ENCODE data around the gene TMEM203. TPM values are rescaled to one million over a fixed set of nuclear protein-coding genes. Genes with fewer than 3 reads are reported as not detected.

TMEM203 gene
- total RNA-seq, 2 donors from 2014 or later: 35.7 to 43.5 TPM

DNA sequence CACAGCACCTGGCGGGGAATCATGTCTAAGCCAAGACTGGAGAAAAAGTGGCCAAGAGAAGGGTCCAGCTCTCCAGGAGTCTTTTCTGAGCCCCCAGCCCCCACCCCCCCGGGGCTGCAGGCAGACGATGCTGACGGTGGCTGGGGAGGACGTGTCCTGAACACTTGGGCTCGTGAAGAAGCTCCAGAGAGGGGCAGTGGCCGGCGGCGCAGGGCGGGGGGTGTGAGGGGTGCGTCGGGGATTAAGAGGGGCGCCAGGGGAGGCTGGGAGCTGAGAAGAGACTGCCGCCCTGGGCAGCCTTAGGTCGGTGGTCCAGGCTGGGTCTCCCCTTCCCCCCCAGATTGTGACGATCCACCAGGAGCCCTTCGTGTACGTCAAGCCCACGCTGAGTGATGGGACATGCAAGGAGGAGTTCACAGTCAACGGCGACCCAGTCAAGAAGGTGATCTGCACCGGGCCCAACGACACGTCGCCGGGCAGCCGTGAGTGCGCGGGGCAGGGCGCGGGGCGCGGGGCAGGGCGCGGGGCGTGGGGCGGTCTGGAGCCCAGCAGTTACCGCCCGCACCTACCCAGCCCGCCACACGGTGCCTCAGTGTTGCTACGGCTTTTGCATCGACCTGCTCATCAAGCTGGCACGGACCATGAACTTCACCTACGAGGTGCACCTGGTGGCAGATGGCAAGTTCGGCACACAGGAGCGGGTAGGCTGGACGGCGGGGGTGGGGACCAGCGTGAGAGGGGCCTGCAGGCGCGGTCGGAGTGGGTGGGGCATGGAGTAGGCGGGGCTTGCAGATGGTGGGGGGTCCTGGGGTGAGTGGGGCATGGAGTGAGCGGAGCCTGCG is 44.5 kb downstream of the TMEM203 start:
- Histone ChIP-seq H3K4me3 (no peak overlapping the region), H3K9me3 (no peaks in the 10 kb centered on the region), H3K27me3 (peaks cover 82% of the 10 kb centered on the region), H3K36me3 (no peaks in the 10 kb centered on the region), H3K9ac (ENCODE audit: low read depth in 2 of 2, low read length in 2 of 2) (no peak overlapping the region), H3K27ac (no peak overlapping the region), H3K4me1 (peaks cover 16% of the 10 kb centered on the region)
- intact Hi-C loops (cut with DNase I): no loop called here
- DNase-seq: no peak
- TF ChIP-seq, protein P1, sequence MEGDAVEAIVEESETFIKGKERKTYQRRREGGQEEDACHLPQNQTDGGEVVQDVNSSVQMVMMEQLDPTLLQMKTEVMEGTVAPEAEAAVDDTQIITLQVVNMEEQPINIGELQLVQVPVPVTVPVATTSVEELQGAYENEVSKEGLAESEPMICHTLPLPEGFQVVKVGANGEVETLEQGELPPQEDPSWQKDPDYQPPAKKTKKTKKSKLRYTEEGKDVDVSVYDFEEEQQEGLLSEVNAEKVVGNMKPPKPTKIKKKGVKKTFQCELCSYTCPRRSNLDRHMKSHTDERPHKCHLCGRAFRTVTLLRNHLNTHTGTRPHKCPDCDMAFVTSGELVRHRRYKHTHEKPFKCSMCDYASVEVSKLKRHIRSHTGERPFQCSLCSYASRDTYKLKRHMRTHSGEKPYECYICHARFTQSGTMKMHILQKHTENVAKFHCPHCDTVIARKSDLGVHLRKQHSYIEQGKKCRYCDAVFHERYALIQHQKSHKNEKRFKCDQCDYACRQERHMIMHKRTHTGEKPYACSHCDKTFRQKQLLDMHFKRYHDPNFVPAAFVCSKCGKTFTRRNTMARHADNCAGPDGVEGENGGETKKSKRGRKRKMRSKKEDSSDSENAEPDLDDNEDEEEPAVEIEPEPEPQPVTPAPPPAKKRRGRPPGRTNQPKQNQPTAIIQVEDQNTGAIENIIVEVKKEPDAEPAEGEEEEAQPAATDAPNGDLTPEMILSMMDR (IDR thresholded peaks at IDR 0.05): no peak

DNA sequence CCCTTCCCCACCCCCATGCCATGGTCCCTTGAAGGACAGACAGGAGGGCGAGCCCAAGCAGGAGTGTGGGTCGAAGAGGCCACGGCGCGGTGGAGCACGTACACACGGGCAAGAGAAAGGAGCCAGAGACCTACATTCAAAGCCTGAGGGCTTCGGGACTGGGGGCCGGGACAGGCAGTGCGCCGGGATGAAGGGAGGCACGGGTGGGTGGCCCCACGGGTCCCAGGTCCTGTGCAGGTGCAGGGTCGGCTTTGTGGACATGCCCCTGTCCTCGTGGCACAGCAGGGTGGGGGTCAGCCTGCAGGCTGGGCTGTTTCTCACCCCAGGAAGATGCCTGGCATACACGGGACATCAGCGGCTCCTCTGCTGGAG is 45.4 kb downstream of the TMEM203 start:
- peaks cover 16% of the 10 kb centered on the region for H3K4me1 ChIP-seq
- no peaks in the 10 kb centered on the region for H3K9me3 ChIP-seq
- DNase-seq: no peak
- no peak overlapping the region for H3K4me3 ChIP-seq
- no peaks in the 10 kb centered on the region for H3K36me3 ChIP-seq
- no peak overlapping the region for H3K9ac ChIP-seq (ENCODE audit: low read depth in 2 of 2, low read length in 2 of 2)
- H3K27ac ChIP-seq: no peak overlapping the region
- intact Hi-C loops (cut with DNase I): no loop called here
- H3K27me3 ChIP-seq: peaks cover 84% of the 10 kb centered on the region
- TF ChIP-seq, protein P1 (IDR thresholded peaks at IDR 0.05): no peak

GRCh38 chr9:137159105-137160053 is 46.1 kb downstream of the TMEM203 start:
- Histone ChIP-seq H3K27ac (no peak overlapping the region), H3K27me3 (peaks cover 81% of the 10 kb centered on the region), H3K4me3 (no peak overlapping the region), H3K36me3 (no peaks in the 10 kb centered on the region), H3K9me3 (no peaks in the 10 kb centered on the region), H3K9ac (ENCODE audit: low read depth in 2 of 2, low read length in 2 of 2) (no peak overlapping the region), H3K4me1 (peaks cover 16% of the 10 kb centered on the region)
- TF ChIP-seq, protein P1 (IDR thresholded peaks at IDR 0.05): no peak
- intact Hi-C loops (cut with DNase I): no loop called here
- DNase-seq: no peak

GRCh38 chr9:137158625-137159024 is 46.8 kb downstream of the TMEM203 start:
- H3K9me3 ChIP-seq: no peaks in the 10 kb centered on the region
- H3K4me1 ChIP-seq: peaks cover 16% of the 10 kb centered on the region
- H3K9ac ChIP-seq (ENCODE audit: low read depth in 2 of 2, low read length in 2 of 2): no peak overlapping the region
- intact Hi-C loops (cut with DNase I): no loop called here
- no peak overlapping the region for H3K27ac ChIP-seq
- H3K27me3 ChIP-seq: peaks cover 73% of the 10 kb centered on the region
- no peak for DNase-seq
- TF ChIP-seq, protein P1 (IDR thresholded peaks at IDR 0.05): no peak
- H3K36me3 ChIP-seq: no peaks in the 10 kb centered on the region
- H3K4me3 ChIP-seq: no peak overlapping the region

- no peak for DNase-seq
- Histone ChIP-seq H3K27ac (no peak overlapping the region), H3K4me1 (peaks cover 7% of the 10 kb centered on the region), H3K27me3 (peaks cover 66% of the 10 kb centered on the region), H3K9ac (ENCODE audit: low read depth in 2 of 2, low read length in 2 of 2) (no peak overlapping the region), H3K4me3 (no peak overlapping the region), H3K36me3 (no peaks in the 10 kb centered on the region), H3K9me3 (no peaks in the 10 kb centered on the region)
- intact Hi-C loops (cut with DNase I): no loop called here
- TF ChIP-seq, protein P1 (IDR thresholded peaks at IDR 0.05): no peak
Observed at GRCh38 chr9:137157618-137158415, 47.6 kb downstream of the TMEM203 start.
